ENCODE data around the gene PCBP3. TPM values are rescaled to one million over a fixed set of nuclear protein-coding genes. Genes with fewer than 3 reads are reported as not detected.

PCBP3 gene
- total RNA-seq, 2 experiments from 2014 or later = 3.4 to 3.8 TPM

- Histone ChIP-seq H3K4me1 (ENCODE audit: insufficient read depth, low read length) (peaks cover 3% of the 10 kb centered on the region), H3K36me3 (ENCODE audit: insufficient read depth, low read length) (no peaks in the 10 kb centered on the region), H3K27ac (ENCODE audit: low read depth in 1 of 2, low read length in 2 of 2) (no peak overlapping the region), H3K27me3 (ENCODE audit: control insufficient read depth in 1 of 2, insufficient read depth in 2 of 2, low read length in 2 of 2) (no peaks in the 10 kb centered on the region), H3K4me3 (ENCODE audit: low read length) (no peak overlapping the region), H3K9me3 (ENCODE audit: control insufficient read depth in 1 of 2, insufficient read depth in 1 of 2, low read length in 2 of 2) (no peaks in the 10 kb centered on the region)
- H3K4me1 Mint-ChIP-seq (ENCODE audit: low read depth) = peaks cover 3% of the 10 kb centered on the region
- TF ChIP-seq CTCF (IDR thresholded peaks at IDR 0.05) = no peak
- POLR2A ChIA-PET = no interaction called here
- H3K27ac Mint-ChIP-seq = no peak overlapping the region
- CTCF ChIA-PET = no interaction called here
- no peak for DNase-seq
- H3K36me3 Mint-ChIP-seq (ENCODE audit: low read depth) = no peaks in the 10 kb centered on the region
- H3K4me3 Mint-ChIP-seq = no peak overlapping the region
- ATAC-seq (ENCODE audit: poor library complexity) = no peak
- intact Hi-C loops (cut with DNase I, micrococcal nuclease) = no loop called here
- H3K27me3 Mint-ChIP-seq = no peaks in the 10 kb centered on the region
- H3K9me3 Mint-ChIP-seq = no peaks in the 10 kb centered on the region
These were observed 224.2 kb downstream of the PCBP3 start for GRCh38 chr21:45867671-45868081.

- ATAC-seq (ENCODE audit: poor library complexity) = peak; percentile 56
- H3K4me1 ChIP-seq (ENCODE audit: insufficient read depth, low read length) = peaks cover 3% of the 10 kb centered on the region
- H3K4me1 Mint-ChIP-seq (ENCODE audit: low read depth) = peaks cover 8% of the 10 kb centered on the region
- no peaks in the 10 kb centered on the region for H3K27me3 ChIP-seq (ENCODE audit: control insufficient read depth in 1 of 2, insufficient read depth in 2 of 2, low read length in 2 of 2)
- no peaks in the 10 kb centered on the region for H3K36me3 ChIP-seq (ENCODE audit: insufficient read depth, low read length)
- H3K27ac ChIP-seq (ENCODE audit: low read depth in 1 of 2, low read length in 2 of 2) = no peak overlapping the region
- ChIA-PET POLR2A (no interaction called here), CTCF (no interaction called here)
- no peak for TF ChIP-seq CTCF (IDR thresholded peaks at IDR 0.05)
- no peaks in the 10 kb centered on the region for H3K9me3 ChIP-seq (ENCODE audit: control insufficient read depth in 1 of 2, insufficient read depth in 1 of 2, low read length in 2 of 2)
- no peaks in the 10 kb centered on the region for H3K9me3 Mint-ChIP-seq
- no peak overlapping the region for H3K4me3 ChIP-seq (ENCODE audit: low read length)
- DNase-seq = no peak
- intact Hi-C loops (cut with DNase I, micrococcal nuclease) = no loop called here
- H3K27me3 Mint-ChIP-seq = no peaks in the 10 kb centered on the region
- no peaks in the 10 kb centered on the region for H3K36me3 Mint-ChIP-seq (ENCODE audit: low read depth)
- H3K4me3 Mint-ChIP-seq = no peak overlapping the region
- no peak overlapping the region for H3K27ac Mint-ChIP-seq
These were observed 224.6 kb downstream of the PCBP3 start for GRCh38 chr21:45868086-45868485.

GRCh38 chr21:45868488-45868887 is 225.0 kb downstream of the PCBP3 start:
- no peak for DNase-seq
- TF ChIP-seq CTCF (IDR thresholded peaks at IDR 0.05) = no peak
- H3K36me3 Mint-ChIP-seq (ENCODE audit: low read depth) = no peaks in the 10 kb centered on the region

More at GRCh38 chr21:45868488-45868887, 225.0 kb downstream of the PCBP3 start:
- intact Hi-C loops (cut with DNase I, micrococcal nuclease) = no loop called here
- ATAC-seq (ENCODE audit: poor library complexity) = no peak
- POLR2A ChIA-PET = no interaction called here
- Histone ChIP-seq H3K27me3 (ENCODE audit: control insufficient read depth in 1 of 2, insufficient read depth in 2 of 2, low read length in 2 of 2) (no peaks in the 10 kb centered on the region), H3K36me3 (ENCODE audit: insufficient read depth, low read length) (no peaks in the 10 kb centered on the region), H3K4me3 (ENCODE audit: low read length) (no peak overlapping the region), H3K9me3 (ENCODE audit: control insufficient read depth in 1 of 2, insufficient read depth in 1 of 2, low read length in 2 of 2) (no peaks in the 10 kb centered on the region), H3K4me1 (ENCODE audit: insufficient read depth, low read length) (peaks cover 3% of the 10 kb centered on the region), H3K27ac (ENCODE audit: low read depth in 1 of 2, low read length in 2 of 2) (no peak overlapping the region)
- H3K27ac Mint-ChIP-seq = no peak overlapping the region
- H3K4me1 Mint-ChIP-seq (ENCODE audit: low read depth) = peaks cover 9% of the 10 kb centered on the region
- CTCF ChIA-PET = no interaction called here
- no peaks in the 10 kb centered on the region for H3K27me3 Mint-ChIP-seq
- no peaks in the 10 kb centered on the region for H3K9me3 Mint-ChIP-seq
- no peak overlapping the region for H3K4me3 Mint-ChIP-seq

Measured in CD4-positive, alpha-beta T cell (primary cell).